ENCODE data around the gene MMP26.
A peak's percentile ranks its signal among the peaks of the same experiment; 100 is the strongest.
"Not testable (repeated sequence)": the region's sequence is repeated elsewhere in the genome, so short reads cannot be mapped to it uniquely, and the experiment has no call there.

MMP26 gene

GRCh38 chr11:4704054-4704789 is at the start of gene MMP26:
MMP26 (plus strand) TSS chr11:4704784.
- no peak for DNase-seq

GRCh38 chr11:4658629-4659445 is 45.7 kb upstream of the MMP26 start:
- DNase-seq, result no peak

DNA sequence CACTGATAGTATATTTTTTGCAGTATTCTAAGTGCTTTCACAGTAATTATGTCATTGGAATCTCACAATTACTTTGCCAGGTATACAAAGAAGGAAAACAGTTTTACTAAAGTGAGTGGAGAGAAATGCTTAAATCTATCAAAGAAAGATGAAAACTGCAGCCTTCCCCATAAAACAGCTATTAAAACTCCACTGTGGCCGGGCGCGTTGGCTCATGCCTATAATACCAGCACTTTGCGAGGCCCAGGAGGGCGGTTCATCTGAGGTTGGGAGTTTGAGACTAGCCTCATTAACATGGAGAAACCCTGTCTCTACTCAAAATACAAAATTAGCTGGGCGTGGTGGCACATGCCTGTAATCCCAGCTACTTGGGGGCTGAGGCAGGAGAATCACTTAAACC is 41.7 kb upstream of the MMP26 start:
- no peak for DNase-seq

DNA sequence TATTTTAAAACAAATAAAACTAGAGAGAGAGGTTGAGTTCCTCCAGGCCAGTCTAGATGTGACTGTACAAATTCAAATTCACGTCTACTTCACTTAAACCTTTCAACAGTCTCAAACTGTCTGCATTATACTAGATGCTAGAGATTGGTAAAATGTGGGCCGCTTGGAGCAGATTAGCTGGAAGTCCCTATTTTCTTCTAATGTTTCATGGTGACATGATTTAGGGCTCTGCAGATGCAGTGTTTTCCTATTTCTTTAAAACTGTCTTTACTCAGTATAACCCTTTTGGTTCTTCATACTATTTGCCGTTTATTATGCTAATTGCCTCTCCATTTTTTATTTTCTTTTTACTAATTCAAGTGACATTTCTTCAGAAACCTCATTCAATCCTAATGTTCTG is 40.4 kb upstream of the MMP26 start:
- no peak for DNase-seq

- DNase-seq, result no peak
These were observed 39.8 kb upstream of the MMP26 start for GRCh38 chr11:4664786-4665185.

GRCh38 chr11:4665424-4665823 is 39.2 kb upstream of the MMP26 start:
- DNase-seq, result no peak

- DNase-seq, result no peak
These were observed 32.8 kb upstream of the MMP26 start for GRCh38 chr11:4671741-4672140.

GRCh38 chr11:4672470-4672869 is 32.1 kb upstream of the MMP26 start:
- no peak for DNase-seq

GRCh38 chr11:4673781-4674180 is 30.8 kb upstream of the MMP26 start:
- no peak for DNase-seq

DNA sequence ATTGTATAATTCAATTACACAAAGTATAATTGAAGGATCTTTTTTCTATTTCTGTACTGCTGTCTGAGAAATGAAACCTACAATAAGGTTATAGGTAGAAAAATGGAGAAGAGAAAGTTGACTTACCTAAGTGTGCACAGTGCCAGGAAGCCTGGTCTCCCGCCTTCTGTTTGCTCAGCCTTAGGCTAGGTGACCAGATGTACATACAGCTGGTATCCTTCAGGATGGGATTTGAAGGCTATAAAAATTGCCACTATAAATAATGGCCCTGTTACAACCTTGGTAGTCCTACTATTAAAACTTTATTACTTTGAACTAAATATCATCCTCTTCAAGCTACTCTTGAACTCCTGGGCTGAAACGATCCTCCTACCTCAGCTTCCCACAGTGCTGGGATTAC is 26.6 kb upstream of the MMP26 start:
- DNase-seq, result no peak

- DNase-seq, result no peak
These were observed 24.2 kb upstream of the MMP26 start for GRCh38 chr11:4680341-4680740.

DNA sequence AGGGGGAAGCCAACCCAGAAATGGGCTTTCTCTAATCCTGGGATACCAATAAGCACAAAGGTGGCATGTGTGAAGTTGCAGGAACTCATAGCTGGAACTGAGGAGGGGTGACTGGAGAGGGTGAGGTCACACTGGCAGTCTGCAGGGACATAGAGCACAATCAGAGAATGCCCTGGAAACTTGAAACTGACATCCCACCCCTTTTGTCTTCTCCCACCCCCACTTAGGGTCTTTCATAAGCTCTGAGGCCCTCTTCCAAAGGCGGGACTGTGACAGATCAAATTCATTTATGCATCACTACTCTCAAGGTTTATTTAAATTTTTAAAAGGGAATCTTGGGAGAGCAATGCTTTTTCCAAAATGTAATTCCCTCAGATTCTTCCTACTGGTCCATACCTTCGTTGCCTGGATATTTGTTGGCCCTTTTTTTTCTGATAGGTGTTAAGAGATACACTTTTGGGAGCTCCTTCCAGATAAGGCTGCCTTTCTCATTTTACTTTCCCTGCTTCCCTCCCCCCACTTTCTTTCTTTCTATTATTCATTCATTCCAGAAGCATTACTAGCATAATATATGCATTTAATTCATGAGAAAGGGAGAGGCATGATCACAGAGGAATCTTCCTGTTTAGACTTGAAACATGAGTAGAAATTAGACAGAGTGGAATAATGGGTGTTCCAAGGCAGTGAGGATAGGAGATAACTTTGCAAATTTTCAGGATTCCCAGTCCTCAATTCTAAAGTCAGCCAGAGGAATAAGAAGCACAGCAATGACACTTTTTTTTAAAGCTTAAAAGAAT is 21.8 kb upstream of the MMP26 start:
- no peak for DNase-seq

GRCh38 chr11:4684631-4685285 is 19.8 kb upstream of the MMP26 start:
- DNase-seq, result no peak

GRCh38 chr11:4695442-4695841 is 9.1 kb upstream of the MMP26 start:
- DNase-seq, result no peak

DNA sequence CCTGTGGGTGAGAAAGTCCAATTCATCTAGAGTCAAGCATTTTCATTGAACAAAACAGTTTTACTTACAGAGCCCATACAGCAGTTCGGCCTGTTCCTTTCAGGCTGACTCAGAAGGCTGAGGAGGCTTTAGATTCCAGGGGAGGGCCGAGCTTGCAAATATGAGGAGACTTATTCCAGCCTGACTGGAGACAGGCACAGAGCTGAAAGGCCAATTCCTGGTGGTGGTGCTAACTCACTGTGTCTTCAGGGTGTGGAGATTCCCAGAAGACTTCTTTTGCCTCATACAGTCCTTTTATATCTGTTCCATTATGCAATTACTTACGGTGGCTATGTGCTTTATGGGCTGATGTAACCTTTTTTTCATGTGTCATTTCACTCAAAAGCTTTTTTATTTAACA is 7.0 kb upstream of the MMP26 start, which contains the start of gene OR51E2:
TSS of gene OR51E2 (minus strand) at position 269 of the 400 bp plus-strand sequence. CDS start 15,142 bp downstream, outside the sequence.
- no peak for DNase-seq

- peak; percentile 13 for DNase-seq
These were observed 4.7 kb upstream of the MMP26 start for GRCh38 chr11:4699697-4700435.

- no peak for DNase-seq
These were observed 4.2 kb upstream of the MMP26 start for GRCh38 chr11:4700436-4700820.

DNA sequence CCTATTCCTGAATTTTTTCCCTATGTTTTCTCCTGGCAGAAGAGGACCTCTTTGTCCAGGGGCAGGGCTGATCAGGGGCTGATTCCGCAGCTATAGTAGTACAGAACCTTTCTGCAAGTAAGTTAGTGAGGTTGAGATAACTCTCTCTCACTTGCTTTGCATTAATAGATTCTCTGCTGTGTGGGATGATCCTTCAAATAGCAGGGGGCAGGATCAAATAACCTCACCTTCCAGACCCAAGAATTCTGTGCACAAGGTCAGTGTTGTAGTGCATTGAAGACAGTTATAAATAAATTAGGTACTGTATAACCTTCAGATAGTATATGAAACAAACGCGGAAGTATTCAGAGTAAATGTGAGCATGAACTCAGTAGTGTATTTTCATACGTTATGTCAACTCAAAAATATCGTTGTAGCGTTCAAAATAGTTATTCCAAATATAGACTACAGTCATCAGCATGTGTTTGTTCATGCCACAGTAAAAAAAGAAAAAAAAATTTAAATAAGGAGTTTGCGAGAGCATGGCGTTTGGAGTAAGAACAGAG is 278 bp downstream of the MMP26 start:
- DNase-seq, result no peak

- no peak for DNase-seq
These were observed 8.7 kb downstream of the MMP26 start for GRCh38 chr11:4713241-4713640.

GRCh38 chr11:4714300-4714699 is 9.7 kb downstream of the MMP26 start:
- no peak for DNase-seq

DNA sequence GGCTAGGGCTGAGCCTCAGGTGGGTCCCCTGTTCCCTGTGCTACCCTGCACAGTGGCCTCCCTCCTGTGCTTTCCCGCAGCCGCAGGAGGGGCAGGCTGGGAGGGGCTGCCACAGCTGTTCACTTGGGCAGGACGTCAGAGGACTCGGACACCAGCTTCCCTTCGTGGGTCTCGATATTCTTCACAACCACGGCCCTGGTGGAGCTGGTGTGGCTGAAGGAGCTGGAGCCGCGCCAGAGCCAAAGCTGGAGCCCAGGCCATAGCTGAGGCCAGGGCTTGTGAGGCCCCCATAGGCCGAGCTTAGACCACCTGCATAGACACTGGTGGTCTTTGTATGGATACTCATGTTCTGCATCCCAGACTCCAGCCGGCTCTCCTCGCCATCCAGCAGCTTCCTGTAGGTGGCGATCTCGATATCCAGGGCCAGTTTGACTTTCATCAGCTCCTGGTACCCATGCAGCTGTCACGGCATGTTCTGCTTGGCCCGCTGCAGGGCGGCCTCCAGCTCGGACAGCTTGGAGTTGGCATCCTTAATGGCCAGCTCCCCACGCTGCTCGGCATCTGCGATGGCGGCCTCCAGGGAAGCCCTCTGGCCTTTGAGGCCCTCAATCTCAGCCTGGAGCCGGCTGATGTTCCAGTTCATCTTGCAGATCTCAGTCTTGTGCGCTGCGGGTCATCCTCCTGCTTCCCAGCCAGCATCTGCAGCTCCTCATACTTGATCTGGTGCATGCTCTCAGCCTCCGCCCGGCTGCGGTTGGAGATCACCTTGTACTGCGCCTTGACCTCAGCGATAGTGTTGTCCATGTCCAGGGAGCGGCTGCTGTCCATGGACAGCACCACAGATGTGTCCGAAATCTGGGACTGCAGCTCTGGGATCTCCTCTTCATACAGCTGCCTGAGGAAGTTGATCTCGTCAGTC is 18.3 kb downstream of the MMP26 start:
- DNase-seq, result not testable (repeated sequence)
